Uterine smooth muscle cell (primary cell): Measurements from ENCODE around the gene ADAT3. TPM values are rescaled to one million over a fixed set of nuclear protein-coding genes. Genes with fewer than 3 reads are reported as not detected.

Experiments
- total RNA-seq: library from RNA; depleted of rRNA; stranded (reverse); fragments of >200 nt; gene quantifications from 2 replicates; pipeline ENCODE4 v1.2.3, GENCODE V29; 2014

The ADAT3 gene
- 3.9 and 4.1 TPM in 2 replicates for total RNA-seq

DNA sequence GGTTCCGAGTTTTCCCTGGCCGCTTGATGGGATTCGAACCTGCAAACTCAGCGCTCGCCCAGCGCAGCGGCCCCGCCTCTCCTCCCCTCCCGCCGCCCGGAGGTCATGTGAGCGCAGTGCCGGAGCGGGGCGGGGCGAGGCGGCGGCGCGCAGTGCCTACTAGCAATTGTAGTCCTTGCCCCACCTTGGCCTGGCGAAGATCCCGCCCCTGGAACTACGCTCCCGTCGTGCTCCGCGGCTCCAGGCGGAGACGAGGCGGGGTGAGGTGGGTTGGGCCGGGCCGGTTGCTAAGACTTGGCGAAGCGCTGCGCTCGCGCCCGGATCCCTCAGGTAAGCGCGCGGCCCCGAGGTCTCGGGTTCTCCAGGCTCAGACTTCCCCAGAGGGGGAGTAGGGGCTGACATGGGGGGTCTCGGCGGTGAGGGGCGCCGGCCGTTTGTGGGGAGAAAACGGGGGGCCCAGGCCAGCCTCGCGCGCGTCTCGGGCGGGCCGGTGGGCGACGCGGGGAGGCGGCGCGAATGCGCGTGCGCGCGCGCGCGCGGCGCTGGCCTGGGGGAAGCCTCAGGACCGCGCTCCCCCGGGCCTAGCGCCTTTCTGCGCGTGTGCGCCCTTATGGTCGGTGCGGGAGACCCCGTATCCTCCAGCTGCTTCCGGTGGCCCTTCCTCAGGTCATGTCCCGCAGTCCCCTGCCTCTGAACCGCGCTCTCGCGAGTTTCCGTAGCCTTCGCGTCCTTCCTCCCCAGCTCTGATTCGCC, at the start of gene ADAT3, which contains the start of gene SCAMP4:
Gene ADAT3 (plus strand): TSS at position 290 of the 753 bp plus-strand sequence. CDS start 6,649 bp downstream, outside the sequence.
Gene SCAMP4 (plus strand): TSS at position 290 of the 753 bp plus-strand sequence. CDS start 9,621 bp downstream, outside the sequence.

DNA sequence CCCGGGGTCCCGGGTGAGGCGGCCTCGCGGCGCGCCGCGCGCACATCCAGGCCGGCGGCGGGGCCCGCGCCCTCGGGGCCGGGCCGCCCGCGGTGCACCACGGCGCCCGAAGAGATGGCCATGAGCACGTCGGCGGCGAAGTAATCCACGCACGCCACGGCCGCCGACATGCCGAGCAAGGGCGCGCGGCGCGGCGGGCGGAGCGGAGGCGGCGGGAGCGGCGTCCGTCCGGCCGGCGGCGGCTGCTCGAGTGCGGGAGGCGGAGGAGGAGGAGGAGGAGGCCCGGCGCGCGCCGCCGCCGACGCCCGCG, 41.9 kb upstream of the ADAT3 start, which contains the start of gene KLF16:
Gene KLF16 (minus strand): TSS at position 252 of the 310 bp plus-strand sequence. CDS start 82 bp downstream, at position 170.

DNA sequence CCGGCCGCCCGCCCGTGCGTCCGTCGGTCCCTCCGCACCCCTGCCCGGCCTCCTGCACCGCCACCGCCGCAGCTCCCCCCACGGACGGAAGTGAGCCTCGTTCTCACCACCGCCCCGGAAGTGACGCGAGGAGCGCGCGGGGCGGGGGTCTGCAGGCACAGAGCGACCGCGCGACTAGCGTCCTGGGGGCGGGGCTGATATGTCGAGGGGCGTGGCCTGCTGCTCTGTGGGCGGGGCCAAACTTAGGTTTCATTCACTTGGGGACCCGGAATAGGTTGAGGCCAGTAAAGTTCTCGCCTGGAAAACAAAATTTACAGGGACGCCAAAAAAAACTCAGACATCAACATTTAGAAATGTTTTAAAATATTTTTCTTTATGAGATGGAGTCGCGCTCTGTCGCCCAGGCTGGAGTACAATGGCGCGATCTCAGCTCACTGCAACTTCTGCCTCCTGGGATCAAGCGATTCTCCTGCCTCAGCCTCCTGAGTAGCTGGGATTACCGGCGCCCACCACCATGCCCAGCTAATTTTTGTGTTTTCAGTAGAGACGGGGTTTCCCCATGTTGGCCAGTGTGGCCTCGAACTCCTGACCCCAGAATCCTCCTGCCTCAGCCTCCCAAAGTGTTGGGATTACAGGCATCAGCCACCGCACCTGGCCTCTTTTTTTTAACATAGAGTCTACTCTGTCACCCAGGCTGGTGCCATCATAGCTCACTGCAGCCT, 19.6 kb upstream of the ADAT3 start, which contains the start of gene ABHD17A:
Gene ABHD17A (minus strand): TSS at position 99 of the 722 bp plus-strand sequence. CDS start 3,930 bp downstream, outside the sequence.

DNA sequence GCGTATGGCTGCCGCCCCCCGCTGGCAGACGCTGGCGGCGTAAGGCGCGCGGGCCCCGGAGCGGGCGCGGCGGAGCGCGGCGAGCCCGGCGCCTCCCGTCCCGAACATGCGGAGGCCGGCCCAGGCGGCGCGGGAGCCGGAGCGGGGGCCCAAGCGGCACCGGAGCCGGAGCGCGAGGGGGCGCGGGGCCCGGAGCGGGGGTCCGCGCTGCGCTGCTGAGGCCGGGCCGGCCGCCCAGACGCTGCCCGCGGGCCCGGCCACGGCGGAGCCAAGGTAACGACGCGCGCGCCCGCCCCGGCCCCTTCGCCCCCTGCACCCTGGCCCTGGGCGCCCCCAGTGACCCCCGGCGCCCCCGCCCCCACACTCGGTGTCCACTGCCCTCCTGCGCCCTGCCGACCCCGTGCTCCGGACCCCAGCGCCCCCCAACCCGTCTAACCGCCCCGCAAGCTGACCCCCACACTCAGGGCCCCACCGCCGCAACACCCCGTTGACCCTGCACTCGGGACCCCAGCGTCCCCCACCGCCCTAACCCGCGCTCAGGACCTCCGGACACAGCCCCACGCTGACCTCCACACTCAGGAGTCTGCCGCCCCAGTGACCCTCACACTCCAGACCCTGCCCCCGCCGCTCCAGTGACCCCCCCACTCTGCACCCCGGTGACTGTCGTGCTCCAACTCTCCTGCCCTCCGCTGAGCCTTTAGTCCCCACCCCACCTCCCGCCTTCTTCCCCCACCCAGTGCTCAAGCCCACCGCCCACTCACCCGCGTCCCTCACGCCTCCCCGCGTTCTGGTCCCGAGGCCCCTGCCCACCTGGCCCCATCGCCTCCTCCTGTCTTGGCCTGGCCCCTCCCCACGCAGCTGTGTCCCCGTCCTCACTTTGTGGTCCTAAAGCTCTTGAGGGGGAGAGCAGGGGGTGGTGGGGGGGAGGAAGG, 36.2 kb downstream of the ADAT3 start, which contains the start of gene CSNK1G2:
Gene CSNK1G2 (plus strand): TSS at position 27 of the 932 bp plus-strand sequence. CDS start 28,601 bp downstream, outside the sequence.

Other genes with a start within 250 kb of the ADAT3 start
- gene ONECUT3, start 151.9 kb upstream of the ADAT3 start, total RNA-seq: not detected in 2 replicates
- 1.9 and 2.7 TPM in 2 replicates for gene ATP8B3, start 93.1 kb upstream of the ADAT3 start, total RNA-seq
- 5.6 and 10.8 TPM in 2 replicates for gene REXO1, start 56.9 kb upstream of the ADAT3 start, total RNA-seq
- 4.5 and 5.2 TPM in 2 replicates for gene KLF16, start 41.8 kb upstream of the ADAT3 start, total RNA-seq
- 69.7 and 71.1 TPM in 2 replicates for gene ABHD17A, start 19.9 kb upstream of the ADAT3 start, total RNA-seq
- 36.7 and 39.5 TPM in 2 replicates for gene SCAMP4, start within 50 bp of the ADAT3 start, total RNA-seq
- 59.4 and 79.8 TPM in 2 replicates for gene CSNK1G2, start 35.8 kb downstream of the ADAT3 start, total RNA-seq
- gene BTBD2, start 110.3 kb downstream of the ADAT3 start, total RNA-seq: 54.8 and 65.1 TPM in 2 replicates
- 68.3 and 189 TPM in 2 replicates for gene MKNK2, start 145.8 kb downstream of the ADAT3 start, total RNA-seq
- gene MOB3A, start 190.9 kb downstream of the ADAT3 start, total RNA-seq: 33.5 and 36.7 TPM in 2 replicates
- 0.89 and 2.1 TPM in 2 replicates for gene IZUMO4, start 191.5 kb downstream of the ADAT3 start, total RNA-seq
- gene AP3D1, start 246.2 kb downstream of the ADAT3 start, total RNA-seq: 109 and 150 TPM in 2 replicates